Prostate gland (tissue), 2 donors: Measurements from ENCODE around the gene WDR88.

ENCODE experiments used
- POLR2AphosphoS5 ChIP-seq: sonication (generic); formaldehyde crosslinking; IDR thresholded peaks from one replicate; pipeline ENCODE4 v1.6.1; 2017; ENCODE audit warnings: antibody characterized with exemption
- TF ChIP-seq, protein P1 (sequence below), 4 experiments: fragments of 200-600 bp in 2 of 4; fragments of 450-650 bp in 2 of 4; sonication (generic) in 2 of 4; IDR thresholded peaks; 1 replicate in 3 of 4; 2 replicates in 1 of 4; pipeline ENCODE4 v1.5.1; 2016 to 2019; ENCODE audit warnings: antibody characterized with exemption in 4 of 4, mild to moderate bottlenecking in 2 of 4, moderate library complexity in 2 of 4

DNA sequence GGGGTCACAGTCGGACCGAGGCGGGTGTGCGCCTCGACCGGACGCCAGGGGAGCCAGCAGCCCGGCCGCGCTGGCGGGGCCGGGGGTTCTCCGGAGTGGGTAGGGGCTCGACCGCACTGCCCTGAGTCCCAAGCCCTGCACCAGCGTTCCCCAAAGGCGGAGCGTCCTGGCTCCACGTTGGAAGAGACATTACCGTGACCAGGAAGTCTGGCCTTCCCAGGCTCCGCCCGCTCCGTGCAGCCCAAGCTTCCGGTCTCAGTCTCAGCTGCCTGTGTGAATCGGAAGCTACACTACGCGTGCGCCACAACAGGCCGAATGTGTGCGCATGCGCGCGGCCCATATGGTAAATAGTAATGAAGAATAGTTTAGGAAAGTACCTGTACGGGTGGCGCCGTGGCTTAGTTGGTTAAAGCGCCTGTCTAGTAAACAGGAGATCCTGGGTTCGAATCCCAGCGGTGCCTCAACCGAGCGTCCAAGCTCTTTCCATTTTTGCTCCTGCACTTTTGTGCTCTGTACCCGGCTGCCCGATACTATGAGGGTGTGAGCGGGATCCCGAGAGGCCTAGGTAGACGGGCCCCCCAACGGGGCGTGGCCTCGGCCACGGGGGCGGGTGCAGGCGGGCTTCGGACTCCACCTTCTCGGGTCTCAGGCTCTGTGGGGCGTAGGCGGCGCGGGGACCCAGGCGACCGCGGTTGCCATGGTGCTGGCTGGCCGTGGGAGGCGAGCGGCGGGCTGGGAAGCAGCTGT is 44.9 kb downstream of the WDR88 start:
- TF ChIP-seq POLR2AphosphoS5: peak; percentile 100
- TF ChIP-seq, protein P1, sequence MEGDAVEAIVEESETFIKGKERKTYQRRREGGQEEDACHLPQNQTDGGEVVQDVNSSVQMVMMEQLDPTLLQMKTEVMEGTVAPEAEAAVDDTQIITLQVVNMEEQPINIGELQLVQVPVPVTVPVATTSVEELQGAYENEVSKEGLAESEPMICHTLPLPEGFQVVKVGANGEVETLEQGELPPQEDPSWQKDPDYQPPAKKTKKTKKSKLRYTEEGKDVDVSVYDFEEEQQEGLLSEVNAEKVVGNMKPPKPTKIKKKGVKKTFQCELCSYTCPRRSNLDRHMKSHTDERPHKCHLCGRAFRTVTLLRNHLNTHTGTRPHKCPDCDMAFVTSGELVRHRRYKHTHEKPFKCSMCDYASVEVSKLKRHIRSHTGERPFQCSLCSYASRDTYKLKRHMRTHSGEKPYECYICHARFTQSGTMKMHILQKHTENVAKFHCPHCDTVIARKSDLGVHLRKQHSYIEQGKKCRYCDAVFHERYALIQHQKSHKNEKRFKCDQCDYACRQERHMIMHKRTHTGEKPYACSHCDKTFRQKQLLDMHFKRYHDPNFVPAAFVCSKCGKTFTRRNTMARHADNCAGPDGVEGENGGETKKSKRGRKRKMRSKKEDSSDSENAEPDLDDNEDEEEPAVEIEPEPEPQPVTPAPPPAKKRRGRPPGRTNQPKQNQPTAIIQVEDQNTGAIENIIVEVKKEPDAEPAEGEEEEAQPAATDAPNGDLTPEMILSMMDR (IDR thresholded peaks at IDR 0.05): peak in 2 of 4 experiments; percentile 37 to 44
